ENCODE data around the gene STAMBPL1.

Gene STAMBPL1

DNA sequence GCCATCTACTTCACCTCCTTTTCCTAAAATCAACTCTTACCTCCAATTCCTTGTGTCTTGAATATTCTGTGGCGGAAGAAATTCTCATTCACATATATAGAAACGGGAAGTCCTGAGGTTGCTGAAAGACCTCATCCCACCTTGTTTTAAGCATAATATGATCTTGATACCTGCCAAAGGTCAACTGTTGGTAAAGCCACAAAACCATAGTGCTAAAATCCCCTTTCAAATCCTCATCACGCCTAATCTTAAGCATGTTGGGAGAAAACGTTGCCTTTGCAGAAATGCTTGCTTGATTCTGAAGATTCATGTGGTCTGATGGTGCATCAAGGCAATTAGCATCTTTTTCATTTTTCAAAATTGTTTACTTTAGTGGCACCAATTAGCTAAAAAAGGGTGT is 36.9 kb upstream of the STAMBPL1 start:
- ATAC-seq (ENCODE audit: low read depth), result no peak
- no peaks in the 10 kb centered on the region for H3K4me1 Mint-ChIP-seq
- no peak for DNase-seq (ENCODE audit: low spot score in 2 of 2)
- no peak overlapping the region for H3K4me3 Mint-ChIP-seq
- H3K36me3 Mint-ChIP-seq, result no peaks in the 10 kb centered on the region
- no peaks in the 10 kb centered on the region for H3K9me3 Mint-ChIP-seq
- H3K27me3 Mint-ChIP-seq, result no peaks in the 10 kb centered on the region
- H3K27ac Mint-ChIP-seq, result no peak overlapping the region

DNA sequence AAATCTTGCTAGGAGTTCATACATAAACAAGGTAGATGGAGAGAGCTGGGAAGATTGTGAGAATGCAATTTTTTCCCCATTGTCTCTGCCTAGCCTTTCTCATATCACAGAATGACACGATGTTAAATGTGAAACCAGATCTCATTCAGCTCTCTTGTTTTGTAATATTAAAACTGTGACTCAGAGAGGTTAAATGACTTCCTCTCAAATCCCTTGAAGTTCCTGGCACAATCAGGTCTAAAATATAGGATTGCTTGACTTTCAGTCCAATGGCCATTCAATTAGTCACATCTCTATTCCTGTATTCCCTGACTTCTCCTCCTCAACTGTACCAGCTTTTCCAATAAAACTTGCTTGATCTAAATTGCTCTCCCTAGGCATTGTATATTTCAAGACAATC is 31.5 kb upstream of the STAMBPL1 start:
- no peak for DNase-seq (ENCODE audit: low spot score in 2 of 2)
- Mint-ChIP-seq H3K4me1 (peaks cover 3% of the 10 kb centered on the region), H3K36me3 (no peaks in the 10 kb centered on the region), H3K4me3 (no peak overlapping the region), H3K27me3 (no peaks in the 10 kb centered on the region), H3K27ac (no peak overlapping the region), H3K9me3 (no peaks in the 10 kb centered on the region)
- ATAC-seq (ENCODE audit: low read depth), result no peak

DNA sequence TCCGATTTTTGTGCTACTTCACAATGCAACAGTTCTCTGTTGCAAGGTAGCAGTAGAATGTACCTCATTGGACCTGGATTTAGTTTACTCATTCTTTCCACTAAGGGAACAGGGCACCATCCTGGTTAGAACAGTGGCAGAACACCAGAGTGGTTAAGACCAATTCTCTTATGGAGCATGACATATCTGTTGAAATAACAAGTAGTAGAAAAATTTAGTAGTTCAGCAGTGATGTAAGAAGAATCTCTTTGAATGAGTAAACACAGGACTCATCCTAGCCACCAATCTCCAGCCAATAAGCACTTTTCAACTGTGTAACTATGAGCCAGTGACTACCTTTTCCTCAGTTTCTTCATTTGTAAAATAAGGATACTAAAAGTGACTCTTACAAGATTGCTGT is 30.8 kb upstream of the STAMBPL1 start:
- H3K27ac Mint-ChIP-seq, result no peak overlapping the region
- ATAC-seq (ENCODE audit: low read depth), result no peak
- no peak overlapping the region for H3K4me3 Mint-ChIP-seq

DNA sequence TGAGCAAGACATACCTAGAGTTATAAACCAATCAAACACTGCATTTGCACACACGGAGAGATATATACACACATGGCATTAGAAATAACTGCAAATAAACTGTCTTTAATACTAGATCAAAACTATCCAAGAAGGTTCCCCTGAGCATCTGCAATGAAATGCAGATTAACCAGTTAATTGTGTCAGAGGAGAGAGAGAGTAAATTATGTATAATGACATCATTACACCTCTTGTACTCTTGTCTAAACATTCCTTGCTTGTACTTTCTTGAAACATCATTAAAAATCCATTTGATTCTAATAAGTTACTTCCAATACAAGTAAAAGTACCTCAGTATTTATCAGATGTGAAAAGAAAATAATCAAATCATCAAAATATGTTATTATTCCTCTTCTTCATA is 29.3 kb upstream of the STAMBPL1 start:
- no peaks in the 10 kb centered on the region for H3K9me3 Mint-ChIP-seq
- DNase-seq (ENCODE audit: low spot score in 2 of 2), result no peak
- no peak overlapping the region for H3K27ac Mint-ChIP-seq
- H3K27me3 Mint-ChIP-seq, result no peaks in the 10 kb centered on the region
- no peak overlapping the region for H3K4me3 Mint-ChIP-seq
- no peak for ATAC-seq (ENCODE audit: low read depth)
- no peaks in the 10 kb centered on the region for H3K36me3 Mint-ChIP-seq
- peaks cover 3% of the 10 kb centered on the region for H3K4me1 Mint-ChIP-seq

More for the DNA sequence above, 30.8 kb upstream of the STAMBPL1 start:
- Mint-ChIP-seq H3K27me3 (no peaks in the 10 kb centered on the region), H3K36me3 (no peaks in the 10 kb centered on the region), H3K9me3 (no peaks in the 10 kb centered on the region), H3K4me1 (peaks cover 3% of the 10 kb centered on the region)
- no peak for DNase-seq (ENCODE audit: low spot score in 2 of 2)

DNA sequence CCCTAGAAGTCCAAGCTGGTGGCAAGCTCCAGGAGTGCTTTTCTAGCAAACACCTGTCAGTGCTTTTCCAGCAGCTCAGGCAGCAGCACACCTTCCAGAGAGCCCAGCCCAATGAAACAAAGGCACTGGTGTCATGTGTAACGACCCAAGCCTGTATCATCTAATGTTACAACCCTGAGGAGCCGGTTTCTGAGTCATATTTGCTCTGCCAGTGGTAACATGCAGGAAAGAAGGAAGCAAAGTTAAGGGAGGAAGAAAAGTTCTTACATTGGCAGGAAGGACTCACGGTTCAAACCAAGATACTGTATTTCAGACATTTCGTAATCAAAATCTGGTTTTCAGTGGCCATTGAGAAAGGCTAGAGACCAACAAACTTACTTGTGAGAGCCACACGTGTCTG is 28.3 kb upstream of the STAMBPL1 start, which contains the start of gene ANKRD22:
TSS of gene ANKRD22 (minus strand) at position 139 of the 400 bp plus-strand sequence. CDS start 237 bp downstream, outside the sequence.
- Mint-ChIP-seq H3K27ac (no peak within 1 kb of the TSS), H3K27me3 (no peaks in the 10 kb centered on the region), H3K36me3 (no peaks in the 10 kb centered on the region), H3K4me3 (no peak within 1 kb of the TSS), H3K9me3 (no peaks in the 10 kb centered on the region), H3K4me1 (peaks cover 3% of the 10 kb centered on the region)
- ATAC-seq (ENCODE audit: low read depth) (no peak), DNase-seq (ENCODE audit: low spot score in 2 of 2) (no peak)

DNA sequence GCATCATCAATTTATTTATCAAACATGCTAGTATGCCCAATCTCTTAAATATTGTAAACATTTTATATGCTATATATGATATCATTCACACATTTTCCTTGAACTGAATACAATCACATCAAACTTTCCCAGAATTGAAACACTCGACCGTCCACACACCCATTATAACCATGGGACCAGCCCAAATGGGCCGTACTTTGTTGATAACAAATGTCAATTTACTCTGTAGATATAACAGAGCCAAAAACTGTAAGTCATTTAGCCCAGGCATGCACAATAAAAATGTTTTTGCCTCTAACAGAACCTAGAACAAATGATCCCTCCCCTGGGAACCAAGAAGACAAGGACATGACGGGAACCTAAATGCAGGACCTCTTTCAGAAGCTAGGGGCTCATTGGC is 27.7 kb upstream of the STAMBPL1 start:
- H3K4me3 Mint-ChIP-seq, result no peak overlapping the region
- no peaks in the 10 kb centered on the region for H3K27me3 Mint-ChIP-seq
- H3K27ac Mint-ChIP-seq, result no peak overlapping the region
- ATAC-seq (ENCODE audit: low read depth) (no peak), DNase-seq (ENCODE audit: low spot score in 2 of 2) (no peak)
- H3K9me3 Mint-ChIP-seq, result no peaks in the 10 kb centered on the region
- H3K4me1 Mint-ChIP-seq, result peaks cover 3% of the 10 kb centered on the region
- H3K36me3 Mint-ChIP-seq, result no peaks in the 10 kb centered on the region

DNA sequence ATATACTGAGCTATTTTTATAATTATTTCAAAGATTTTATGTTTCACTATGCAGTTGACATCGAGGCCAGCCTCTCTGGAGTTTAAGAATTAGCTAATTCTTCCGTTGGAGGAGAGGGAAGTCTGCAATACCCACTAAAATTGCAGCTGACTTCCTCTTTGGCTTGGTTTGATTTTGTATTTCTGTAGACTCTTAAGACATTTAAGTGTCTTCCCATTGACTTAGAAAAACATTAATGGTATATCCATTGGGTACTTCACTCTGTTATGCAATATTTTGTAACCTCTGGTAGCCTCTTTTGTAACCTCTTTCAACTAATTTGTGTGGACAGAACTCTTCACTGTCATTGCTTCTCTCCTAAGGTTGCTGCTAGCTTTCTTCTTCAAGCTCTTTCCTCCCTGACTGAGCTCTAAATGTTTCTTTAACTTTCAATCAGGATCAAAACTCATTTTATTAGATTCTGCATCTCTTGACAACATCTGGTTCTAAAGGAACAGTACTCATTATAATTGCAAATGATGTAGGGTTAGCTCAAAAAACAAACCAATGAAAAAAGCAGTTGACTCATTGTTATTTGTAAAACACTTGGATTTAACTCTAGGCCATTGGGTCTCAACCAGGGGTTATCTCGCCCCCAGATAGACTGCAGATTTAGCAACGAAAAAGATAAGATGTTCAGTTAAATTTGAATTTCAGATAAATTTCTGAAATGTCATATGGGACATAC is 26.7 kb upstream of the STAMBPL1 start:
- ATAC-seq (ENCODE audit: low read depth) (no peak), DNase-seq (ENCODE audit: low spot score in 2 of 2) (no peak)
- Mint-ChIP-seq H3K27me3 (no peaks in the 10 kb centered on the region), H3K4me1 (peaks cover 3% of the 10 kb centered on the region), H3K36me3 (no peaks in the 10 kb centered on the region), H3K27ac (no peak overlapping the region), H3K4me3 (no peak overlapping the region), H3K9me3 (no peaks in the 10 kb centered on the region)

DNA sequence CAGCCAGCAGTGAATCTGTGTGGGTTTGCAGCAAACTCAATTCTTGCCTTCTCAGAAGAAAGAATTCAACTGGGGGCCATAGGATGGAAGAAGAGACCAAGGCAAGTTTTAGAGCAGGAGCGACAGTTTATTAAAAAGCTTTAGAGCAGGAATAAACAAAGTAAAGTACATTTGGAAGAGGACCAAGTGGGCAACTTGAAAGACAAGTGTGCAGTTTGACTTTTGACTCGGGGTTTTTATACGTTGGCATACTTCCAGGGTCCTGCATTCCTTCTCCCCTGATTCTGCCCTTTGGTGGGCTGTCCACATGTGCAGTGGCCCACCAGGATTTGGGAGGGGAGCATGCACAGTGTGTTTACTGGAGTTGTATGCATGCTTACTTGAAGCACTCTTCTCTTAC is 25.4 kb upstream of the STAMBPL1 start:
- H3K9me3 Mint-ChIP-seq, result no peaks in the 10 kb centered on the region

DNA sequence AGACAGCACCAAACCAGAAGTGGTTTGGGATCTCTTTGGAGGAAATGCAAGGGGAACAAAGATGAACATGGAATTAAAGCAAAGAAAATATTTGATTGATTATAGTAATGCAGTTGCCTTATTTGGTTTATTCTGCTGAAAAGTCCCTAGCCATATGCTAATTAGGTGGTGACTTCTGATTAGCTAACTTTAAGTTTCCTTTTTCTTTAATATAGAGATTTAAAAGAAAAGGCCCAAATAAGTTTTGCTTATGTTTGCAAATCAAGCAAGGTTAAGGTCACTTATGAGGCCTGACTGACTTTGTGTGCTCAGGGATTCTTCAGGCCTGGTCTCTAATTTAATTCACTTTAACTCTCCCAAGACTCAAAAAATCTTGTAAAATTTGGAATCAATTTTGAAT is 22.2 kb upstream of the STAMBPL1 start:
- Mint-ChIP-seq H3K4me3 (no peak overlapping the region), H3K4me1 (peaks cover 3% of the 10 kb centered on the region), H3K27me3 (no peaks in the 10 kb centered on the region), H3K9me3 (no peaks in the 10 kb centered on the region), H3K36me3 (no peaks in the 10 kb centered on the region), H3K27ac (no peak overlapping the region)
- no peak for DNase-seq (ENCODE audit: low spot score in 2 of 2)
- no peak for ATAC-seq (ENCODE audit: low read depth)

More for the DNA sequence above, 25.4 kb upstream of the STAMBPL1 start:
- H3K27ac Mint-ChIP-seq, result no peak overlapping the region
- ATAC-seq (ENCODE audit: low read depth), result no peak
- no peaks in the 10 kb centered on the region for H3K36me3 Mint-ChIP-seq
- no peak overlapping the region for H3K4me3 Mint-ChIP-seq
- no peaks in the 10 kb centered on the region for H3K27me3 Mint-ChIP-seq
- no peak for DNase-seq (ENCODE audit: low spot score in 2 of 2)
- H3K4me1 Mint-ChIP-seq, result peaks cover 3% of the 10 kb centered on the region

DNA sequence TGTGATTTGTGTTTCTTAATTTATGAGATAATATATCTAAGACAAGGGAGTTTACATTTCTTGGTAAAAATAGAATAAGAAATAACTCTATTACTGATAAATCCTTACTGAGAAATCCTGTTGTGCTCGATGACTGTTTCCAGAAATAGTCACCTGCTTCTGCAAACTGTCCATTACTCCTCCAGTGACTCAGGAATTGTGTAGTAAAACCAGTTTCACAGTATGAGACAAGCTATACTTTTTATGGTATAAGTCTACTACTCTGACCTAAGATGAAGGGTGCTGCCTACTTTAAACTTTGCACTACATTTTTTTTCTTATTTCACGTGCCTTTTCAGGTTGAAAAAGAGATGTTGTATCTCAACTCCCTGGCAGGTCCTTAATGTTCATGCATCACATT is 21.6 kb upstream of the STAMBPL1 start:
- H3K4me3 Mint-ChIP-seq, result no peak overlapping the region
- H3K27me3 Mint-ChIP-seq, result no peaks in the 10 kb centered on the region
- ATAC-seq (ENCODE audit: low read depth) (no peak), DNase-seq (ENCODE audit: low spot score in 2 of 2) (no peak)
- no peaks in the 10 kb centered on the region for H3K4me1 Mint-ChIP-seq
- no peaks in the 10 kb centered on the region for H3K36me3 Mint-ChIP-seq
- H3K9me3 Mint-ChIP-seq, result no peaks in the 10 kb centered on the region
- no peak overlapping the region for H3K27ac Mint-ChIP-seq

DNA sequence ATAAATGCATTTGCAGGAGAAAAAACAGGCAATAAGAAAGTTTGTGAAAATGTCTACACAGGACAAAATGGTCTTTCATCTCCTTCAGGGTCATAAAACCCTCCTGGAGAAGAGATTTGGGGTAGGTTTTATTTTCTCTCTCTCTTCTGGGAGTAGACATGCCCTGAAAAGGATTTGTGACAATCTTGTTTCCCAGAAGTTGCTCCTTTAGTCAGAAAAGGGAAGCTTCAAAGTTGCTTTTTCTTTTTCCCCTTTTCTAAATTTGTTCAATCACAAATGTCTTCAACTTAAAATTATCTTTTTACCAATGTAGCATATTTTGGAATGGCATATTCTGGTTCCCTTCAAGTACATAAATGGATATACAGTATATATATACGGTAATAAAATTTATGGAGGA is 19.0 kb upstream of the STAMBPL1 start:
- no peaks in the 10 kb centered on the region for H3K4me1 Mint-ChIP-seq
- no peak for ATAC-seq (ENCODE audit: low read depth)
- H3K27me3 Mint-ChIP-seq, result no peaks in the 10 kb centered on the region
- no peak for DNase-seq (ENCODE audit: low spot score in 2 of 2)
- no peak overlapping the region for H3K27ac Mint-ChIP-seq
- no peaks in the 10 kb centered on the region for H3K36me3 Mint-ChIP-seq
- no peak overlapping the region for H3K4me3 Mint-ChIP-seq
- no peaks in the 10 kb centered on the region for H3K9me3 Mint-ChIP-seq

DNA sequence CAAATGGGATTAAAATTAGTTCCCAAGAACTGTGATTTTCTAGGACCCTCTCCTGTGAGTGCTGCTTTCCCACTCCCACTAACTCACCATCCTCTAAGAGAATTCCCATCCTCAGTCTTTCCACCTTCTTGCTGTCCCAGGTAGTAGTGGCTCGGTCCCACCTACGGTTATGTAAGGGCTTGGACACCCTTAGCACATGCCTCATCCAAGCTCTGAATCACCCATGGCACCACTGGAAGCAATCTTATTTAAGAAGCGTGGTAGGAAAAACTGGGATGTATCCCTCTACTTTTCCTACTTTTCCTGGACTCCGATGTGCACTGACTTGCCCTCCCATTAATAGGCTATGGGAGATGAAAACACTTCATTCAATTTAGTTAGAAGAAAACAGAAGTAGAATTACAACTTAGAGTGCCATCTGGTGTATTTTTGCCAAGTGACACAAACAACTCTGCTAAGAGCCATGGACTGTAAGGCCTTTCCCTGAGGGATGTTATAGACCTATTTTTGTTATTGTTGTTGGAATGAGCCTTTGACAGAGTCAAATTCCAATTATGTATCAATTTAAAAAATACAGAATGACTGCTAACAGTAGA is 14.7 kb upstream of the STAMBPL1 start:
- ATAC-seq (ENCODE audit: low read depth) (no peak), DNase-seq (ENCODE audit: low spot score in 2 of 2) (no peak)
- no peaks in the 10 kb centered on the region for H3K4me1 Mint-ChIP-seq
- no peak overlapping the region for H3K4me3 Mint-ChIP-seq
- no peaks in the 10 kb centered on the region for H3K27me3 Mint-ChIP-seq
- H3K9me3 Mint-ChIP-seq, result no peaks in the 10 kb centered on the region
- H3K36me3 Mint-ChIP-seq, result no peaks in the 10 kb centered on the region
- H3K27ac Mint-ChIP-seq, result no peak overlapping the region

DNA sequence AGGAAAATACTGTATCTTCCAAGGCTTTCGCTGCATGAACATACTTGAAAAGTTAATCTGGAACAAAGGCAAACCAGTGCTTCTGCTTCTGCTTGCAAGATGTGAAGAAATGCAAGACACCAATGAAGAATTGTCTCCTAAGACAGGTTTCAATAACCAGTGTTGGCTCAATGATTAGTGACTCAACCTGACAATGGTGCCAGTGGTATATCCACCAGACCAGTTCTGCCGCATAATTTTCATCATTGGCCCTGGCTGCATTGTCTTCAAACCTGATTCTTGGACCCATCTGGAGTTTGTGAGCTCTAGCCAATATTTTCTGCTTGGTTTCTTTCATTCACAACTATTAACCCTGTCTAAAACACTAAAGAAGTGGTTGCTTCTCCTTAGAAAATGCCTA is 13.6 kb upstream of the STAMBPL1 start:
- H3K4me1 Mint-ChIP-seq, result no peaks in the 10 kb centered on the region
- H3K36me3 Mint-ChIP-seq, result no peaks in the 10 kb centered on the region
- H3K9me3 Mint-ChIP-seq, result no peaks in the 10 kb centered on the region
- no peak overlapping the region for H3K27ac Mint-ChIP-seq
- DNase-seq (ENCODE audit: low spot score in 2 of 2) (no peak), ATAC-seq (ENCODE audit: low read depth) (no peak)
- H3K4me3 Mint-ChIP-seq, result no peak overlapping the region
- no peaks in the 10 kb centered on the region for H3K27me3 Mint-ChIP-seq

DNA sequence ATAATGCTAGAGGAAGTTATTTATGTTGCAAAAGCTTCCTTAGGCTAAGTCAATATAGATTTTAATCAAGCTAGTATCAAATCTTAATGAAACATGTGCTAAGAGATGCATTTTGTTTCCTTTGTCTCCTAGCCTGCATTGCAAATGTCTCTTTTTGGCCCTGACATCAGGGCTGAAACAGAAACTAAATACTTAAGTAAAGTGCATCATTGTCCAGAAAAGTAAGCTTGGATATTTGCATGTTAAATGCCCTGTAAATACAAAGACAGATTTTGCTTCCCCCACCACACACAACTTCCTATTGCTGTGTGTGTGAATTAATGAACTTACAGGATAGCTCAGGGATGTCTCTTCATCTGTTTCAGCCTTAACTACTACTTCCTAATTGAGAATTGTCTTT is 10.0 kb upstream of the STAMBPL1 start:
- H3K4me1 Mint-ChIP-seq, result no peaks in the 10 kb centered on the region
- H3K36me3 Mint-ChIP-seq, result no peaks in the 10 kb centered on the region
- DNase-seq (ENCODE audit: low spot score in 2 of 2), result no peak
- no peaks in the 10 kb centered on the region for H3K9me3 Mint-ChIP-seq
- peak; percentile 61 for ATAC-seq (ENCODE audit: low read depth)
- H3K27ac Mint-ChIP-seq, result no peak overlapping the region
- no peak overlapping the region for H3K4me3 Mint-ChIP-seq
- H3K27me3 Mint-ChIP-seq, result no peaks in the 10 kb centered on the region

DNA sequence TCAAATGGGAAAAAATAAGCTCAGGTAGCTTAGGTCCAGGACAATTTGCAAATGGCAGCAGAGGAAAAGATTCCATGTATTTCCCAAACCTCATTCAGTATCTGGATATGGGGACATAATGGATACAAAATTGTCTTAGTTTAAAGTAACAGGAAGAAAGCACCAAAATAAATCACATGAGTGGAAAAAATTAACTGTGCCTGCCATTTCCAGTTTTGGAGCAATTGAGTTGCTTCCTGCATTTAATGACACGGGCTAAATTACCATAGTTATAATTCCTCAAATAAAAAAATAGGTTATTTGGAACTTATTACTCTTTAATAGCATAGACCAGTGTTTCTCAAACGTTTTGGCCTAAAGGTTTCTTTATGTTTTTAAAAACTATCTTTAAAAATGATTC is 6.3 kb upstream of the STAMBPL1 start:
- no peaks in the 10 kb centered on the region for H3K4me1 Mint-ChIP-seq
- H3K9me3 Mint-ChIP-seq, result no peaks in the 10 kb centered on the region
- no peak for ATAC-seq (ENCODE audit: low read depth)
- no peak overlapping the region for H3K27ac Mint-ChIP-seq
- no peaks in the 10 kb centered on the region for H3K36me3 Mint-ChIP-seq
- H3K4me3 Mint-ChIP-seq, result no peak overlapping the region
- no peak for DNase-seq (ENCODE audit: low spot score in 2 of 2)
- H3K27me3 Mint-ChIP-seq, result no peaks in the 10 kb centered on the region
